HG03460 (cell line): ENCODE results near the gene SMPX.
"Not testable (repeated sequence)": the region's sequence is repeated elsewhere in the genome, so short reads cannot be mapped to it uniquely, and the experiment has no call there.

Experiments used
- ATAC-seq: cut with Tn5 transposase; IDR thresholded peaks from one replicate; pipeline ENCODE4 v1.9.1; 2021; ENCODE audit not compliant: unreplicated experiment

SMPX gene

GRCh38 chrX:21757960-21758359, at the start of gene SMPX:
SMPX (minus strand) TSS chrX:21758116; CDS start chrX:21754290, 3,826 bp downstream.
- ATAC-seq = no peak

GRCh38 chrX:21806691-21807090, 48.8 kb upstream of the SMPX start:
- ATAC-seq = no peak

GRCh38 chrX:21802839-21803238, 44.9 kb upstream of the SMPX start:
- ATAC-seq = no peak

GRCh38 chrX:21802054-21802670, 44.2 kb upstream of the SMPX start:
- no peak for ATAC-seq

- no peak for ATAC-seq
These were observed 42.4 kb upstream of the SMPX start for GRCh38 chrX:21800344-21800770.

- ATAC-seq = no peak
These were observed 41.9 kb upstream of the SMPX start for GRCh38 chrX:21799767-21800166.

GRCh38 chrX:21798677-21799219, 40.8 kb upstream of the SMPX start:
- no peak for ATAC-seq

- ATAC-seq = no peak
These were observed 24.1 kb upstream of the SMPX start for GRCh38 chrX:21781976-21782375.

GRCh38 chrX:21781525-21781924, 23.6 kb upstream of the SMPX start:
- ATAC-seq = no peak

- ATAC-seq = no peak
These were observed 21.2 kb upstream of the SMPX start for GRCh38 chrX:21779095-21779494.

- ATAC-seq = no peak
These were observed 20.3 kb upstream of the SMPX start for GRCh38 chrX:21778236-21778635.

GRCh38 chrX:21775128-21775527, 17.2 kb upstream of the SMPX start:
- ATAC-seq = not testable (repeated sequence)

- ATAC-seq = not testable (repeated sequence)
These were observed 15.1 kb upstream of the SMPX start for GRCh38 chrX:21773036-21773435.

- no peak for ATAC-seq
These were observed 12.9 kb upstream of the SMPX start for GRCh38 chrX:21770631-21771321.

GRCh38 chrX:21766101-21766500, 8.2 kb upstream of the SMPX start:
- no peak for ATAC-seq

- no peak for ATAC-seq
These were observed 6.1 kb upstream of the SMPX start for GRCh38 chrX:21764008-21764407.

- ATAC-seq = no peak
These were observed 572 bp upstream of the SMPX start for GRCh38 chrX:21758488-21758887.

GRCh38 chrX:21756785-21757529, 959 bp downstream of the SMPX start:
- ATAC-seq = no peak

- ATAC-seq = no peak
These were observed 8.0 kb downstream of the SMPX start for GRCh38 chrX:21749924-21750323.

GRCh38 chrX:21748235-21748634, 9.7 kb downstream of the SMPX start:
- no peak for ATAC-seq

GRCh38 chrX:21747558-21747957, 10.4 kb downstream of the SMPX start:
- ATAC-seq = no peak

GRCh38 chrX:21745756-21746155, 12.2 kb downstream of the SMPX start:
- no peak for ATAC-seq
